Stomach (tissue), 9 donors: ENCODE measurements around the gene TH. TPM values are rescaled to one million over a fixed set of nuclear protein-coding genes. Genes with fewer than 3 reads are reported as not detected.

Experiments used
- DNase-seq, 2 donors: peaks; one replicate each; pipeline versions ENCODE4 v3.0.0 to v3.0.0-alpha.2; 2013 to 2019
- H3K27ac ChIP-seq, 5 donors: fragments of 200-600 bp in 4 of 5; sonication (generic) in 4 of 5; one replicate each; pipeline ENCODE4 v1.5.1; 2013 to 2019; ENCODE audit warnings: mild to moderate bottlenecking in 1 of 5, moderate library complexity in 1 of 5
- H3K27me3 ChIP-seq, 3 donors: fragments of 200-600 bp; sonication (generic); one replicate each; pipeline ENCODE4 v1.5.1; 2017 to 2019; ENCODE audit warnings: mixed run types in 1 of 3
- H3K36me3 ChIP-seq, 4 donors: fragments of 200-600 bp; sonication (generic); 1 replicate in 3 of 4; 2 replicates in 1 of 4; pipeline ENCODE4 v1.5.1; 2016 to 2019
- H3K4me1 ChIP-seq, 4 donors: fragments of 200-600 bp; sonication (generic); one replicate each; pipeline ENCODE4 v1.5.1; 2016 to 2019
- H3K4me3 ChIP-seq, 4 donors: fragments of 200-600 bp; sonication (generic) in 3 of 4; one replicate each; pipeline ENCODE4 v1.5.1; 2016 to 2019; ENCODE audit warnings: mild to moderate bottlenecking in 1 of 4
- H3K9me3 ChIP-seq, 4 donors: fragments of 200-600 bp; sonication (generic); one replicate each; pipeline ENCODE4 v1.5.1; 2016 to 2019
- CTCF ChIP-seq, 7 experiments: fragments of 450-650 bp in 4 of 7; fragments of 200-600 bp in 3 of 7; sonication (generic) in 3 of 7; IDR thresholded peaks; one replicate each; pipeline ENCODE4 v1.5.1; 2016 to 2019; ENCODE audit warnings: antibody characterized with exemption in 7 of 7, control low read depth in 2 of 7, mild to moderate bottlenecking in 1 of 7
- EP300 ChIP-seq: sonication (generic); formaldehyde crosslinking; IDR thresholded peaks from one replicate; pipeline ENCODE4 v1.6.1; 2017; ENCODE audit warnings: antibody characterized with exemption
- POLR2A ChIP-seq, 4 donors: fragments of 450-650 bp; IDR thresholded peaks; one replicate each; pipeline ENCODE4 v1.6.1; 2016; ENCODE audit warnings: antibody characterized with exemption in 4 of 4, control low read depth in 2 of 4, mild to moderate bottlenecking in 1 of 4, moderate library complexity in 1 of 4
- POLR2AphosphoS5 ChIP-seq, 3 donors: sonication (generic); formaldehyde crosslinking; IDR thresholded peaks; one replicate each; pipeline ENCODE4 v1.6.1; 2016; ENCODE audit warnings: antibody characterized with exemption in 3 of 3
- WGBS, 5 donors: extraction: QIAGEN DNeasy Blood & Tissue Kit in 3 of 5; methylation state at CpG; one replicate each; pipeline versions ENCODE4 v1.1.5 to v1.1.7; 2013 to 2018; 5-methylcytosine and 5-hydroxymethylcytosine counted together
- intact Hi-C: fragments of 100-400 bp; cut with DNase I; formaldehyde crosslinking; loops from one replicate; pipeline ENCODE4 v1.15.1; 2023; ENCODE audit warnings: low total_unique reads
- polyA plus RNA-seq, 3 donors: library from polyadenylated mRNA; stranded (reverse); fragments of 200-250 nt; gene quantifications; one replicate each; pipeline ENCODE4 v1.2.3, GENCODE V29; 2013
- total RNA-seq, 5 donors: library from RNA; depleted of rRNA; stranded (reverse); fragments of >200 nt; gene quantifications; one replicate each; pipeline versions ENCODE4 v1.1.0 to v1.2.3, GENCODE V29; 2014 to 2016
- donor health status: healthy with polysubstance abuse.
- donor health status: Bipolar disorder and iron deficiency.
- donor health status: healthy.

TH gene
- total and polyA plus RNA-seq, 8 donors, result 0.13 to 1.7 TPM; not detected in 6

DNA sequence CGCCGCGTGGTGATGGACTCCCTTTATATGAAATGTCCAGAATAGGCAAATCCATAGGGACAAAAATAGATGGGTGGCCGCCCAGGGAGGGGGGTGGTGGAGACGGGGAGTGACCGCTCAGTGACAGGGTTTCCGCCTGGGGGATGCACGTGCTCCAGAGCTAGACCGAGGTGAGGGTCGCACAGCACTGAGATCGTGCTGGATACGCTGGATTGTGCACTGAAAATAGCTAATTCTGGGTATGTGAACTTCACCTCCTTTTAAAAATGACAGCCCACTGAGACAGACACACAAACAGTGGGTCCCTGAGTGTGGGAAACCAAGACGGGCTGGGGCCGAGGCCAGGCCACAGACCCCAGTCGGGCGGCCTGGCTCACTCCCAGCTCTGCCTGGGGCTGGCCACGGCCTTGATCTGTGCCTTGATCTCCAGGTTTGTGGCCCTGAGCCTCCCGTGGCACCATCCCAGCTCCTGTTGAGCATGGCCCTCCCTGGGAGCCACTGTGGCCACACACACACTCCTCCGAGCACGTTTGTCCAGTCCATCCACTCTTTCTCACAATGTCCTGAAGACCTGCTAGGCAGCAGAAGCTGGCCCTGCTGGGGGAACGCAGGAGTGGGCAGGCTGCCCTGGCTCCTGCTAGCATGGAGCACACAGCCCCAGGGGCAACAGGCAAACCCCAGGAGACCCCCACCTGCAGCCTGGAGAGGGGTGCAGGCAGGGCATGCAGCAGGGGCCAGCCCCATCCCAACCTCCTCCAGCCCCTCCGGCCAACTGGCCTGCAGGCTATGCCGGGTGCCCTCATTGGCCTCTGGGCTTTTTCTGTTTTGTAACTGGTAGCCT, 41.0 kb upstream of the TH start:
- H3K4me3 ChIP-seq, result no peak overlapping the region
- intact Hi-C loops, result no loop called here
- peaks cover 6 to 47% (median 33%) of the 10 kb centered on the region in 4 donors for H3K4me1 ChIP-seq
- WGBS, 5 donors, result 70 to 84% (median 78%) methylated on average over 22 to 23 of the region's 23 CpGs
- TF ChIP-seq EP300, result no peak
- TF ChIP-seq CTCF (IDR thresholded peaks at IDR 0.05), result no peak
- no peak for TF ChIP-seq POLR2A (IDR thresholded peaks at IDR 0.05)
- TF ChIP-seq POLR2AphosphoS5 (IDR thresholded peaks at IDR 0.05), result no peak
- H3K27me3 ChIP-seq, result peaks cover 0 to 29% (median 0%) of the 10 kb centered on the region in 3 donors
- peak; percentile 24 to 55 for DNase-seq
- H3K9me3 ChIP-seq, result no peaks in the 10 kb centered on the region
- no peaks in the 10 kb centered on the region for H3K36me3 ChIP-seq
- H3K27ac ChIP-seq, result peak overlapping the region in 1 of 5 donors; percentile 22

GRCh38 chr11:2211113-2211971, 39.7 kb upstream of the TH start:
- DNase-seq, result peak; percentile 76 to 93
- intact Hi-C loops, result no loop called here
- H3K4me1 ChIP-seq, result peaks cover 6 to 47% (median 33%) of the 10 kb centered on the region in 4 donors
- H3K27ac ChIP-seq, result peak overlapping the region in 3 of 5 donors; percentile 46 to 72 (median 62)
- TF ChIP-seq CTCF (IDR thresholded peaks at IDR 0.05) (no peak), POLR2A (IDR thresholded peaks at IDR 0.05) (no peak), EP300 (no peak), POLR2AphosphoS5 (IDR thresholded peaks at IDR 0.05) (no peak)
- WGBS, 5 donors, result 42 to 61% (median 57%) methylated on average over 25 to 30 of the region's 30 CpGs
- H3K9me3 ChIP-seq, result peaks cover 0 to 7% (median 5%) of the 10 kb centered on the region in 4 donors
- H3K4me3 ChIP-seq, result peak overlapping the region in 1 of 4 donors; percentile 1
- peaks cover 0 to 19% (median 0%) of the 10 kb centered on the region in 3 donors for H3K27me3 ChIP-seq
- no peaks in the 10 kb centered on the region for H3K36me3 ChIP-seq

DNA sequence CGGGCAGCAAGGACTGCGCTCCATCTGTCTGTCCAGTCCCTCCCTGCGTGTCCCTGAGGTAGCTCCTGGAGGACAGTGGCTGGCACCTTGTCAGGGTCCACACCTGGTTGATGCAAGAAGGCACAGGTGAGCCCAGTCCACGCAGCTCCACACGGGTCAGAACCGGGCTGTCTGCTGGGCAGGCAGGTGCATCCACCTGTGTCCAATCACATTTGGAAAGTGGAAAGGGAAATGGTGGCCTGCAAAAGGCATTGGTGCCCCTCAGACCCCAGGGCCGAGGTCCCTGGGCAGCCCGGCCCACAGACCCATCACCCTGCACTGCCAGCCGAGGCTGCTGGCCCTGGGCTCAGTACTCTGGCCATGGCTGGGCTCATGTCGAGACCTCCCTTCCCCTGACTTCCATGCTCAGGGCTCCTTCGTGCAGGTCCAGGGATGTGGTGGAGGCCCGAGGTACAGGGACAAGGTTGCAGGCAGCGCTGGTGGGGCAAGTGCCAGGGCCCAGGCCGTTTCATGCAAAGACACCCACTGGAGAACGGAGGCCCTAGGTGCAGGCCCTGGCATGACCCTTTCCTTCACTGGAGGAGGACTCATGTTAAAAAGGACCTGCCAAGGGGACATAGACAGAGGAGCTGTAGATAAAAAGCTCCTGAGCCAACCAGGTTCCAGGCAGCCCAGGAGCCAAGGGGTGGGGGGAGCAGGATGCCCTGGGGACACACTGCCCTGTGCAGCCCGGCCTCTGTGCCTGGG, 38.9 kb upstream of the TH start:
- Histone ChIP-seq H3K4me1 (peaks cover 6 to 47% (median 33%) of the 10 kb centered on the region in 4 donors), H3K27me3 (peaks cover 0 to 16% (median 0%) of the 10 kb centered on the region in 3 donors), H3K9me3 (peaks cover 0 to 7% (median 5%) of the 10 kb centered on the region in 4 donors), H3K4me3 (peak overlapping the region in 1 of 4 donors; percentile 1), H3K27ac (peak overlapping the region in 3 of 5 donors; percentile 54 to 72 (median 58)), H3K36me3 (no peaks in the 10 kb centered on the region)
- WGBS, 5 donors, result 53 to 68% (median 62%) methylated on average over 7 to 16 of the region's 16 CpGs
- peak; percentile 9 to 27 for DNase-seq
- intact Hi-C loops, result no loop called here
- TF ChIP-seq POLR2AphosphoS5 (IDR thresholded peaks at IDR 0.05), result no peak

DNA sequence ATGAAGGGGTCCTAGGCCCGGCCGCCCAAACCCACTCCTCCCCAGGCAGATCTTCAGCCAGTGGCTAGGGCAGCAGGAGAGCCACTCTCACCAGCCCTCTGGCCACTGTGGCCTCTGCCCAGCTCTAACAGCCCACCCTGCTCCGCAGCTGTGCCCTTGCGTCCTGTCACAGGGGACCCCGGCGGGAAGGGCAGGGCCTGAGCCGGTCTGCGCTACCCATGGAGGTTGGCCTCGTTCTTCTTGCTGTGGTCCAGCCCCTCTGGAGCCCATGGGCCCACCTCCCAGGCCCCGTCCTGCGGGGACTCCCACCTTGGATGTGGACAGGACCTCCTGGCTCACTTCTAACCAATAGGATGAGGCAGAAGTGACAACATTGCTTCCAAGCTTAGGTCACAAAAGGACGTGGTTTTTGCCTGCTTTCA, 38.3 kb upstream of the TH start:
- 70 to 100% (median 84%) methylated on average over 2 to 12 of the region's 12 CpGs for WGBS, 5 donors
- Histone ChIP-seq H3K9me3 (peaks cover 0 to 7% (median 5%) of the 10 kb centered on the region in 4 donors), H3K36me3 (no peaks in the 10 kb centered on the region), H3K27me3 (peaks cover 0 to 16% (median 0%) of the 10 kb centered on the region in 3 donors), H3K27ac (peak overlapping the region in 3 of 5 donors; percentile 54 to 72 (median 58)), H3K4me3 (no peak overlapping the region), H3K4me1 (peaks cover 6 to 47% (median 33%) of the 10 kb centered on the region in 4 donors)
- DNase-seq, result no peak
- intact Hi-C loops, result no loop called here
- no peak for TF ChIP-seq CTCF (IDR thresholded peaks at IDR 0.05)
- no peak for TF ChIP-seq POLR2A (IDR thresholded peaks at IDR 0.05)
- no peak for TF ChIP-seq EP300
- TF ChIP-seq POLR2AphosphoS5 (IDR thresholded peaks at IDR 0.05), result no peak
